GM19468 (cell line): ENCODE results near the gene H2BK1.

ENCODE experiments used
- ATAC-seq: cut with Tn5 transposase; IDR thresholded peaks from one replicate; pipeline ENCODE4 v1.9.1; 2021; ENCODE audit warnings: mild to moderate bottlenecking, moderate library complexity, moderate number of reproducible peaks; ENCODE audit not compliant: unreplicated experiment; ENCODE audit errors: extremely low read depth

H2BK1 gene

DNA sequence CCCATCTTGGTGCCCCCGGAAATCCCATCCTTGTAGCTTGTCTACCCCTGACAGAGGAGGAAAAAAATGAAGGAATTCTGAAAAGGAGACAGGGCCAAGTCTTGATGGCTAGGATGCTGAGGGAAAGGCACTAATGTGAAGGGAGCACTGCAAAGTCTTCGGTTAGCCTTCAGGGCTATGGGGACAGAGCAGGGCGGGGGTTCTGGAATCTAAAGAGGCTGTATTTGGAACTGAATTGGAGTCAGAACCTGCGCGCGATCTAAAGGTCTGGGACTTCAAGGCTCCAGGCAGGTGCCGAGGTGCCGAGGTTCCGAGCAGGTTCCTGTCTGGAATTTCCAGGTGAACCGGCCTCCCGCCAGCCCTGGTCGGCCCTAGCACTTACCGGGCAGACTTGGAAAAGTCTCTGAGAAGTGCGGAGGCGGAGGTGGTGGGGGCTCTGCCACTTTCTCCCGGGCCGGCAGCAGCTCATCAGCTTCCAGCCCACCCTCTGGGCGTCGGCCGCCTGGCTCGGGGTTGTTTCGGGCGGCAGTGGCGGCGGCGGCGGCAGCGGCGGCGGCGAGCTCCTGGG lies 43.6 kb downstream of the H2BK1 start:
- ATAC-seq, result no peak

DNA sequence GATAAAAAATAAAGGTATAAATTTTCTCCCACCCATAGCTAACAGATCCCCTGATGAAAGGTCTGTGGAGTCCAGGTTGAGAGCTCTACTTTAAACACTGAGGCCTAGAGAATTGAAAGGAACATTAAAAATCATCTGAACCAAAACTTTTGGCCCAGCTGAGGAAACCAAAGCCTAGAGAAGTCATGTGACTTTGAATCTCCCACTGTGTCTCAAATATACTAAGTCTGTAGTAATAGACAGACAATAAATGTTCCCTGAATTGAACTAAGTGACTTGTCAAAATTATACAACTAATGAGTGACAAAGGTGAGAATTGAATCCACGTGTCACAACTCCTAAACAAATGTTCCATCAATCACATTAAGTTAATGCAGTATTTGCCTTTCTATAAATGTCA lies 48.5 kb downstream of the H2BK1 start:
- no peak for ATAC-seq
